Astrocyte (in vitro differentiated cells and primary cell): Measurements from ENCODE around the gene RTKN.

ENCODE experiments used
- EZH2 ChIP-seq: IDR thresholded peaks from 2 replicates; pipeline ENCODE4 v1.6.1; 2012; ENCODE audit warnings: mild to moderate bottlenecking, low read length, inconsistent platforms; ENCODE audit not compliant: insufficient read depth
- TF ChIP-seq, protein P1 (sequence below): IDR thresholded peaks from 2 replicates; pipeline ENCODE4 v1.5.1; 2011; ENCODE audit warnings: low read depth, mild to moderate bottlenecking, inconsistent platforms, low read length, moderate library complexity; ENCODE audit not compliant: insufficient read depth

DNA sequence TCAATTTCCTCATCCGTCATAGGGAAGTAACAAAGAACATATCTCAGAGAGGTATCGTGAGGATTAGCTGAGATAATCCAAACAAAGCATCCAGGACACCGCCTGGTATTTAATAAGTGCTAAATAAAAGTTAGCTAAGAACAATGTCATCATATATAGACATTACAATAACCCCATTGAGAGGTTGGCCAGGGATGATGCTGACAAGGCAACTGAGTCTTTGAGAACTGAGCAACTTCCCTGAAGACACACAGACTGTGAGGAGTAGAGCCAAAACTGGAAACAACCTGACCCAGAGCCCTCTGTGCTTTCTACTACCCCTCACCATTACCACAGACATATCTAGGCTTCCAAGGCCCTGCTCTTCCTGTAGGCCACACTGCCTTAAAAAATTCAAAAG is 60.0 kb downstream of the RTKN start:
- TF ChIP-seq EZH2, result no peak
- TF ChIP-seq, protein P1, sequence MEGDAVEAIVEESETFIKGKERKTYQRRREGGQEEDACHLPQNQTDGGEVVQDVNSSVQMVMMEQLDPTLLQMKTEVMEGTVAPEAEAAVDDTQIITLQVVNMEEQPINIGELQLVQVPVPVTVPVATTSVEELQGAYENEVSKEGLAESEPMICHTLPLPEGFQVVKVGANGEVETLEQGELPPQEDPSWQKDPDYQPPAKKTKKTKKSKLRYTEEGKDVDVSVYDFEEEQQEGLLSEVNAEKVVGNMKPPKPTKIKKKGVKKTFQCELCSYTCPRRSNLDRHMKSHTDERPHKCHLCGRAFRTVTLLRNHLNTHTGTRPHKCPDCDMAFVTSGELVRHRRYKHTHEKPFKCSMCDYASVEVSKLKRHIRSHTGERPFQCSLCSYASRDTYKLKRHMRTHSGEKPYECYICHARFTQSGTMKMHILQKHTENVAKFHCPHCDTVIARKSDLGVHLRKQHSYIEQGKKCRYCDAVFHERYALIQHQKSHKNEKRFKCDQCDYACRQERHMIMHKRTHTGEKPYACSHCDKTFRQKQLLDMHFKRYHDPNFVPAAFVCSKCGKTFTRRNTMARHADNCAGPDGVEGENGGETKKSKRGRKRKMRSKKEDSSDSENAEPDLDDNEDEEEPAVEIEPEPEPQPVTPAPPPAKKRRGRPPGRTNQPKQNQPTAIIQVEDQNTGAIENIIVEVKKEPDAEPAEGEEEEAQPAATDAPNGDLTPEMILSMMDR, result no peak
